Measurements from ENCODE around the gene PRSS21. TPM values are rescaled to one million over a fixed set of nuclear protein-coding genes. Genes with fewer than 3 reads are reported as not detected.

PRSS21 gene
- polyA plus RNA-seq, 1 of the 3 experiments (the other 2 are of a cell fraction): not detected

DNA sequence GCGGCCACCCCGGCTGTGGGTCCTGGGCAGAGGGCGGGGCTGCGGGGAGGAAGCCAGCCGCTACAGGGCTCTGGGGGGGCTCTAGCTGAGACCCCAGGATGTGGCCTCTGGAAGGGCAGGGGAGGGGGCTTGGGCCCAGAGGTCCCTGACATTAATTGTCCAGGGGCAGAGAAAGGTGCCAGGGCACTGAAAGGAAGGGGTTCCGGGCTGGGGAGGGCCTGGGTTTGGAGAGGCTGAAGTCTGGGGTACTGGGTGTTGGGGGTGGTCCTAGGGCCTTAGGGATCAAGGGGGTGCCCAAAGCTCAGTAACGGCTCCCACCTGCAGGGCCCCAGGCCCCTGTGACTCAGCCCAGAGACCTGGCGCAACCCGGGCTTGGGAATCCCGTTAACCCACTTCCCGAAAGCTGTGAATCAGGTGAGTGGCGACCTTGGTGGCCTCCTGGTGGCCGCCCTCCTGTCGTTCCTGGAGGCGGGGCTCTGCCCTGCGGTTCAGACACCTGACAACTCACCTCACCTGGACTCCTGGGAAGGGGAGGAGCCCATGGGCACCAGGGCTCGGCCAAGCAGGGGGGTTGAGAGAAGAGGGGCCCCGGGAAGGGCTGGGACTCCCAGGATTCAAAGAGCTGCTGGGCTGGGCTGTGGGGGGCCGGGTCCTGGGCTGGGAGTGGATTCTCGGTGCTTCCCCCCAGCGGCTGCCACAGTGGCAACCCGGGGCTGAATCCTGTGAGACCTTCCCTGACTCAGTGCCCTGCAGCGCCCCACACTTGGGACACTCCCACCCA lies 41.4 kb downstream of the PRSS21 start:
- Histone ChIP-seq H3K79me2 (ENCODE audit: insufficient read depth) (no peaks in the 10 kb centered on the region), H3K9me2 (no peaks in the 10 kb centered on the region), H3F3A (replicated peaks; ENCODE audit: insufficient read depth) (no peaks in the 10 kb centered on the region), H3K27me3 (ENCODE audit: insufficient read depth) (no peaks in the 10 kb centered on the region; the same call in none of the 2 replicates), H2AFZ (ENCODE audit: low read depth) (no peak overlapping the region), H4K20me1 (ENCODE audit: insufficient read depth) (no peaks in the 10 kb centered on the region), H3K9me3 (0 out of 2 replicates have a peak, but pooled peaks cover 6% of the 10 kb centered on the region), H3K9ac (no peak overlapping the region), H3K4me3 (ENCODE audit: low read depth in 2 of 2, low read length in 1 of 2) (no peak overlapping the region), H3K4me1 (ENCODE audit: control insufficient read depth in 1 of 2, insufficient read depth in 2 of 2, low read depth in 1 of 2, low read length in 1 of 2) (no peaks in the 10 kb centered on the region; a peak in 1 of 4 replicates), H3K36me3 (replicated peaks in 1 of 2; ENCODE audit: control insufficient read depth in 1 of 2, insufficient read depth in 2 of 2, low read length in 1 of 2) (no peaks in the 10 kb centered on the region), H3K27ac (ENCODE audit: low read depth in 2 of 2, low read length in 1 of 2) (no peak overlapping the region), H3K4me2 (no peak overlapping the region)
- DNase-seq: peak; percentile 42
- CTCF ChIA-PET: interaction anchor here (1.2 to 2.3 kb wide), 4 partner anchors 10 to 69 kb away, joined by 4 to 13 read pairs (median 7); partner anchors contain the start of gene FLYWCH1
- POLR2A ChIA-PET: no interaction called here
- no peak for TF ChIP-seq NFIC (IDR thresholded peaks at IDR 0.05; ENCODE audit: borderline replicate concordance)
- no peak for TF ChIP-seq RCOR1 (IDR thresholded peaks at IDR 0.05; ENCODE audit: low read length)
- TF ChIP-seq JUND (IDR thresholded peaks at IDR 0.05): no peak
- TF ChIP-seq, protein P1, sequence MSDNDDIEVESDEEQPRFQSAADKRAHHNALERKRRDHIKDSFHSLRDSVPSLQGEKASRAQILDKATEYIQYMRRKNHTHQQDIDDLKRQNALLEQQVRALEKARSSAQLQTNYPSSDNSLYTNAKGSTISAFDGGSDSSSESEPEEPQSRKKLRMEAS (IDR thresholded peaks at IDR 0.05; ENCODE audit: low read depth): no peak
- TF ChIP-seq POLR2AphosphoS5 (IDR thresholded peaks at IDR 0.05; ENCODE audit: low read depth, low read length): no peak
- WGBS (ENCODE audit: low lambda C conversion rate): 10% methylated on average over 4 of the region's 23 CpGs

DNA sequence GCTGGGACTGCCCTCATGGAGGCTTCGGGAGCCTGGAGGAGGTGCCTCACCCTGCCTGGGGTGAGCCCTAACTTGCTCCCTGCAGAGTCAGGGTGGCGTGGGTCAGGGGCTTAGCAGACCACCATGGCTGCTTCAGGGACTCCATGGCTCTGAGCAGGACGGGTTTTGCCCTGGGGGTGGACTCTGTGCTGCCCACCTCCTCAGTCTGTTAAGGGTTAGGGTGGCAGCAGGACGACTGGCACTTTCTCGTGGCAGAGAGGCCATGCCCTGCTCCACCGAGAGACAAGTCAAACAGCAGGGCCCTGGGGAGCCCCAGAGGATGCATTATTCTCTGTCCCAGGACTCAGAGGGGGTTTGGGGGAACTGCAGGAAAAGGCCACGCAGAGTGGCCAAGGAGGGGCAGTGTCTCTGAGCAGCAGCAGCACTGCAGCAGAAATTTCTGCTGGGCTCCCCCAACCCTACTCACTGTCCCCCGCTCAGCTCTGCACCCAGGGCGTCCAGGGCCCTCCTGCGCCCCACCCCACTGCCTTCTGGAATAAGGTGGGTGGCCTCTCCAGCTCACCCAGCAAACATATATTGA lies 42.7 kb downstream of the PRSS21 start:
- 23% methylated on average over 4 of the region's 10 CpGs for WGBS (ENCODE audit: low lambda C conversion rate)
- H3K9me3 ChIP-seq: no peaks in the 10 kb centered on the region
- no peak overlapping the region for H2AFZ ChIP-seq (ENCODE audit: low read depth)
- no peak overlapping the region for H3K9ac ChIP-seq
- DNase-seq: no peak
- ChIA-PET POLR2A (no interaction called here), CTCF (interaction anchor here (0.8 to 2.3 kb wide), 3 partner anchors 21 to 60 kb away, joined by 3 to 16 read pairs (median 13); no protein-coding TSS in a partner anchor)
- H3K27ac ChIP-seq (ENCODE audit: low read depth in 2 of 2, low read length in 1 of 2): no peak overlapping the region
- no peaks in the 10 kb centered on the region; a peak in 1 of 4 replicates for H3K4me1 ChIP-seq (ENCODE audit: control insufficient read depth in 1 of 2, insufficient read depth in 2 of 2, low read depth in 1 of 2, low read length in 1 of 2)
- no peaks in the 10 kb centered on the region for H3K9me2 ChIP-seq
- no peak overlapping the region for H3K4me3 ChIP-seq (ENCODE audit: low read depth in 2 of 2, low read length in 1 of 2)
- H3K4me2 ChIP-seq: no peak overlapping the region
- H3K79me2 ChIP-seq (ENCODE audit: insufficient read depth): no peaks in the 10 kb centered on the region
- H4K20me1 ChIP-seq (ENCODE audit: insufficient read depth): no peaks in the 10 kb centered on the region
- TF ChIP-seq RAD21 (IDR thresholded peaks at IDR 0.05; ENCODE audit: low read length) (no peak), RXRA (IDR thresholded peaks at IDR 0.05; ENCODE audit: borderline replicate concordance, low read depth) (no peak), GATA2 (CRISPR knock-in tag; IDR thresholded peaks at IDR 0.05) (no peak), GABPA (IDR thresholded peaks at IDR 0.05; ENCODE audit: low read depth) (no peak), FOXJ3 (CRISPR knock-in tag; IDR thresholded peaks at IDR 0.05) (no peak), RCOR1 (IDR thresholded peaks at IDR 0.05; ENCODE audit: low read length) (no peak), TEAD4 (IDR thresholded peaks at IDR 0.05; ENCODE audit: borderline replicate concordance, insufficient read depth) (no peak), TAF1 (IDR thresholded peaks at IDR 0.05; ENCODE audit: borderline replicate concordance, low read depth, low read length) (no peak)
- TF ChIP-seq, protein P2, sequence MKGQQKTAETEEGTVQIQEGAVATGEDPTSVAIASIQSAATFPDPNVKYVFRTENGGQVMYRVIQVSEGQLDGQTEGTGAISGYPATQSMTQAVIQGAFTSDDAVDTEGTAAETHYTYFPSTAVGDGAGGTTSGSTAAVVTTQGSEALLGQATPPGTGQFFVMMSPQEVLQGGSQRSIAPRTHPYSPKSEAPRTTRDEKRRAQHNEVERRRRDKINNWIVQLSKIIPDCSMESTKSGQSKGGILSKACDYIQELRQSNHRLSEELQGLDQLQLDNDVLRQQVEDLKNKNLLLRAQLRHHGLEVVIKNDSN (IDR thresholded peaks at IDR 0.05; ENCODE audit: borderline replicate concordance, low read depth): no peak
- TF ChIP-seq, protein P3, sequence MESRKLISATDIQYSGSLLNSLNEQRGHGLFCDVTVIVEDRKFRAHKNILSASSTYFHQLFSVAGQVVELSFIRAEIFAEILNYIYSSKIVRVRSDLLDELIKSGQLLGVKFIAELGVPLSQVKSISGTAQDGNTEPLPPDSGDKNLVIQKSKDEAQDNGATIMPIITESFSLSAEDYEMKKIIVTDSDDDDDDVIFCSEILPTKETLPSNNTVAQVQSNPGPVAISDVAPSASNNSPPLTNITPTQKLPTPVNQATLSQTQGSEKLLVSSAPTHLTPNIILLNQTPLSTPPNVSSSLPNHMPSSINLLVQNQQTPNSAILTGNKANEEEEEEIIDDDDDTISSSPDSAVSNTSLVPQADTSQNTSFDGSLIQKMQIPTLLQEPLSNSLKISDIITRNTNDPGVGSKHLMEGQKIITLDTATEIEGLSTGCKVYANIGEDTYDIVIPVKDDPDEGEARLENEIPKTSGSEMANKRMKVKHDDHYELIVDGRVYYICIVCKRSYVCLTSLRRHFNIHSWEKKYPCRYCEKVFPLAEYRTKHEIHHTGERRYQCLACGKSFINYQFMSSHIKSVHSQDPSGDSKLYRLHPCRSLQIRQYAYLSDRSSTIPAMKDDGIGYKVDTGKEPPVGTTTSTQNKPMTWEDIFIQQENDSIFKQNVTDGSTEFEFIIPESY (IDR thresholded peaks at IDR 0.05; ENCODE audit: borderline replicate concordance, low read depth): no peak
- TF ChIP-seq, protein P1 (IDR thresholded peaks at IDR 0.05; ENCODE audit: low read depth): no peak
- H3K36me3 ChIP-seq (replicated peaks in 1 of 2; ENCODE audit: control insufficient read depth in 1 of 2, insufficient read depth in 2 of 2, low read length in 1 of 2): no peaks in the 10 kb centered on the region
- no peaks in the 10 kb centered on the region for H3F3A ChIP-seq (replicated peaks; ENCODE audit: insufficient read depth)
- no peaks in the 10 kb centered on the region; the same call in 1 of the 2 replicates for H3K27me3 ChIP-seq (ENCODE audit: insufficient read depth)
